CD14-positive monocyte (primary cell): ENCODE results near the gene KIRREL3. TPM values are rescaled to one million over a fixed set of nuclear protein-coding genes. Genes with fewer than 3 reads are reported as not detected.

Experiments
- DNase-seq, 3 donors: peaks; one replicate each; pipeline ENCODE4 v3.0.0-alpha.2; 2011 to 2022
- H2AFZ ChIP-seq: 2 replicates; pipeline ENCODE4 v1.6.0; 2012; ENCODE audit warnings: mild to moderate bottlenecking, low read depth, low read length, inconsistent platforms; ENCODE audit not compliant: insufficient read depth, poor library complexity, severe bottlenecking
- H3K27ac ChIP-seq, 2 donors: 1 replicate in 1 of 2; 2 replicates in 1 of 2; pipeline ENCODE4 v1.5.1; 2012 to 2013; ENCODE audit warnings: low read length in 2 of 2, control low read depth in 1 of 2, inconsistent platforms in 1 of 2, low read depth in 1 of 2, mild to moderate bottlenecking in 1 of 2
- H3K27me3 ChIP-seq, 2 donors: one replicate each; pipeline versions ENCODE4 v1.6.0 to v1.6.1; 2011 to 2013; ENCODE audit warnings: low read length in 2 of 2; ENCODE audit not compliant: control insufficient read depth in 2 of 2, insufficient read depth in 2 of 2
- H3K36me3 ChIP-seq, 2 donors: replicated peaks in 1 of 2; 1 replicate in 1 of 2; 2 replicates in 1 of 2; pipeline versions ENCODE4 v1.5.1 to v1.6.1; 2012 to 2013; ENCODE audit warnings: low read length in 2 of 2, control low read depth in 1 of 2, inconsistent platforms in 1 of 2, mild to moderate bottlenecking in 1 of 2; ENCODE audit not compliant: insufficient read depth in 2 of 2, control insufficient read depth in 1 of 2
- H3K4me1 ChIP-seq, 2 donors: 1 replicate in 1 of 2; 2 replicates in 1 of 2; pipeline versions ENCODE4 v1.5.1 to v1.6.1; 2012 to 2013; ENCODE audit warnings: low read length in 2 of 2, control low read depth in 1 of 2, inconsistent platforms in 1 of 2, mild to moderate bottlenecking in 1 of 2, moderate library complexity in 1 of 2; ENCODE audit not compliant: insufficient read depth in 2 of 2, control insufficient read depth in 1 of 2
- H3K4me2 ChIP-seq: replicated peaks from 2 replicates; pipeline ENCODE3; 2012; ENCODE audit warnings: low read length, moderate library complexity, mild to moderate bottlenecking; ENCODE audit not compliant: poor library complexity, severe bottlenecking; ENCODE audit errors: extremely low read depth
- H3K4me3 ChIP-seq, 3 experiments: fragments of 200-600 bp in 1 of 3; sonication (generic) in 1 of 3; replicated peaks in 1 of 3; 1 replicate in 2 of 3; 2 replicates in 1 of 3; pipeline ENCODE4 v1.5.1; 2011 to 2013; ENCODE audit warnings: low read length in 3 of 3, mild to moderate bottlenecking in 3 of 3, control low read depth in 2 of 3, low read depth in 2 of 3, inconsistent platforms in 1 of 3, moderate library complexity in 1 of 3
- H3K79me2 ChIP-seq: 2 replicates; pipeline ENCODE4 v1.6.0; 2012; ENCODE audit warnings: mild to moderate bottlenecking, control low read depth, inconsistent platforms, low read length, moderate library complexity; ENCODE audit not compliant: insufficient read depth
- H3K9ac ChIP-seq: 2 replicates; pipeline ENCODE4 v1.6.0; 2017; ENCODE audit warnings: low read length, mild to moderate bottlenecking; ENCODE audit not compliant: insufficient read depth, poor library complexity, severe bottlenecking
- H3K9me3 ChIP-seq, 2 donors: replicated peaks in 1 of 2; 1 replicate in 1 of 2; 2 replicates in 1 of 2; pipeline versions ENCODE4 v1.5.1 to v1.6.1; 2012 to 2013; ENCODE audit warnings: low read length in 2 of 2, control low read depth in 1 of 2; ENCODE audit not compliant: control insufficient read depth in 1 of 2, insufficient read depth in 1 of 2
- H4K20me1 ChIP-seq: 2 replicates; pipeline ENCODE4 v1.6.0; 2012; ENCODE audit warnings: mild to moderate bottlenecking, low read length, control low read depth, moderate library complexity; ENCODE audit not compliant: insufficient read depth
- H3K27ac Mint-ChIP-seq, 7 donors: one replicate each; pipeline ENCODE4 v1.8.0; 2020; ENCODE audit warnings: mild to moderate bottlenecking in 7 of 7, mixed read lengths in 7 of 7, moderate library complexity in 6 of 7, inconsistent platforms in 2 of 7
- H3K27me3 Mint-ChIP-seq, 3 donors: one replicate each; pipeline ENCODE4 v1.8.0; 2021 to 2022; ENCODE audit warnings: low read depth in 3 of 3, mild to moderate bottlenecking in 3 of 3, mixed read lengths in 3 of 3, moderate library complexity in 3 of 3, inconsistent platforms in 1 of 3
- H3K36me3 Mint-ChIP-seq, 2 donors: one replicate each; pipeline ENCODE4 v1.8.0; 2020; ENCODE audit warnings: mixed read lengths in 2 of 2, inconsistent platforms in 1 of 2, mild to moderate bottlenecking in 1 of 2
- H3K4me1 Mint-ChIP-seq: one replicate; pipeline ENCODE4 v1.8.0; 2020; ENCODE audit warnings: mild to moderate bottlenecking, mixed read lengths
- H3K4me3 Mint-ChIP-seq, 2 donors: one replicate each; pipeline ENCODE4 v1.8.0; 2020; ENCODE audit warnings: mild to moderate bottlenecking in 2 of 2, mixed read lengths in 2 of 2, moderate library complexity in 1 of 2
- H3K9me3 Mint-ChIP-seq, 7 donors: one replicate each; pipeline ENCODE4 v1.8.0; 2020 to 2022; ENCODE audit warnings: mixed read lengths in 7 of 7, mild to moderate bottlenecking in 6 of 7, moderate library complexity in 6 of 7, inconsistent platforms in 2 of 7
- CTCF ChIP-seq: fragments of 200-600 bp; IDR thresholded peaks from one replicate; pipeline ENCODE4 v1.8.0; 2022; ENCODE audit warnings: antibody characterized with exemption, mild to moderate bottlenecking
- WGBS: methylation state at CpG from one replicate; pipeline ENCODE4 v1.1.5; 2013; ENCODE audit warnings: missing lambda C conversion rate; ENCODE audit not compliant: insufficient coverage; 5-methylcytosine and 5-hydroxymethylcytosine counted together
- intact Hi-C, 2 donors: fragments of 100-400 bp; cut with micrococcal nuclease; formaldehyde crosslinking; loops; one replicate each; pipeline versions ENCODE4 v1.15.0 to v1.15.1; 2023
- polyA plus RNA-seq, 3 donors: library from polyadenylated mRNA; depleted of rRNA in 1 of 3; unstranded in 2 of 3; stranded (reverse) in 1 of 3; fragments of 300-500 nt in 2 of 3; fragments of >200 nt in 1 of 3; fragmentation: Illumina TruSeq in 2 of 3; gene quantifications; 1 replicate in 2 of 3; 2 replicates in 1 of 3; pipeline ENCODE4 v1.2.3, GENCODE V29; 2012 to 2021

The KIRREL3 gene
- polyA plus RNA-seq, 3 donors = not detected

DNA sequence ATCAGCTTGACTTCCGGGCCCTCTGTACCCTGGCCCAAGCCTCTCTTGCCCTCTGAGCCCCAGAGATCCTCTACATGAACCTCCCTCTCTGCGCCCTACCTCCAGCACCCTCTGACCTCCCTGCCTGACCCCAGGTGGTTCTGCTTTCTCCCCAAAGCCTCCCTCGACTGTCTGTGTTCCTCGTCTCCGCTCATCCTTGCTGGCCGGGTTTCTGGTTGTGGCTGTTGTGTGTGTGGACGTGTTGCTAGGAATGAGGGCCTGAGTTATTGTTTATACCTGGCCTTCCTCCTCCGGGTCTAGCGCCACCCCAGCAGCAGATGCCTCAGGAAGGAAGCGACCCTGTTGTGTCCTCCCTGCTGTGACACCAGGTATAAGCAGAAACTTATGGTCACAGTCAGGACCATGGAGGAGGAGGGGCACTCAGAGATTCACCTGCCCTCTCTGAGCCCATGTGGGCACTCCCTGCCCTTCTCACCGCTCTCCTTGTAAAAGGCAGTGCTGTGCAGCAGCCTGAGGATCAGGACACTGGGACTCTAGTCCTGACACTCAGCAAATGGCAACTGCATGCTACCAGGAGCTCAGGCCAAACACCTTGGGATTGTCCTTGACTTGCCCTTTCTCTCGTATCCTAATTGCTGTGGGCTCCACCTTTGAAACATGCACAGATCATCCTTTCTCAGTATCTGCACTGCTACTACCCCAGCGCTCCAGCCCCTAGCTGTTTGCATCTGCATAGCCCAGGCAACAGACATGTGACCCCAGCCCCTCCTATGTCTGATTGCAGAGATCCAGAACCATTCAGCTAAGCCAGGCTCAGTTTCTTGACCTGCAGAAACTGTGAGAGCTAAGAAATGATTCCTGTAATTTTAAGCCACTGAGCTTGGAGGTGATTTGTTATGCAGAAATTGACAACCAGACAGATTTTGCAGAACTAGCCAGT lies 505.0 kb downstream of the KIRREL3 start:
- Histone ChIP-seq H2AFZ (no peak overlapping the region), H3K4me3 (no peak overlapping the region), H3K27ac (no peak overlapping the region), H4K20me1 (no peaks in the 10 kb centered on the region), H3K4me1 (no peaks in the 10 kb centered on the region), H3K9ac (no peak overlapping the region), H3K36me3 (no peaks in the 10 kb centered on the region), H3K79me2 (no peaks in the 10 kb centered on the region), H3K4me2 (no peak overlapping the region), H3K9me3 (no peaks in the 10 kb centered on the region), H3K27me3 (no peaks in the 10 kb centered on the region)
- Mint-ChIP-seq H3K27me3 (peaks cover 3 to 7% (median 4%) of the 10 kb centered on the region in 3 donors), H3K27ac (no peak overlapping the region), H3K4me3 (no peak overlapping the region), H3K36me3 (no peaks in the 10 kb centered on the region), H3K9me3 (no peaks in the 10 kb centered on the region), H3K4me1 (peaks cover 5% of the 10 kb centered on the region)
- no peak for DNase-seq
- no peak for TF ChIP-seq CTCF
- intact Hi-C loops = no loop called here
- 89% methylated on average over 5 of the region's 13 CpGs for WGBS

DNA sequence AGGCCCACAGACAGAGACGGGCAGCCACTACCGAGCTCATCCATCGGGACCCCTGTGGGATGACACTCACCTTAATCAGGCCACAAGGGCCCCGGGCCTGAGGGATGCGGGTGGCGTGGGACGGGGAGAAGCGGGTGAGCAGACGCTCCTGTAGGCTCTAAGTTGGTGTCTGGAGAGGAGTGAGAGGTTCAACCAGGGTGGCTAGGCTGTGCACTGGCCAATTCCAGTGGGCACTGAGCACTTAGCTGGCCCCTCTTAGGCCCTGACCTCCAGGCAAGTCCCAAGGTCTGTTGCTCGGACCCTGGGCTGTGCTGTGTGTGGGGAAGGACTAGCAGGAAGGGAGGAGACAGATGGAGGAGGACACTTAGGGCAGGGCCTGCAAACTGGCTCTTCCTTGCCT lies 505.7 kb downstream of the KIRREL3 start:
- peaks cover 4 to 5% (median 5%) of the 10 kb centered on the region in 3 donors for H3K27me3 Mint-ChIP-seq
- no peaks in the 10 kb centered on the region for H3K9me3 ChIP-seq
- H4K20me1 ChIP-seq = no peaks in the 10 kb centered on the region
- H3K4me3 Mint-ChIP-seq = no peak overlapping the region
- DNase-seq = no peak
- no peak for TF ChIP-seq CTCF
- no peak overlapping the region for H3K27ac Mint-ChIP-seq
- H3K4me3 ChIP-seq = no peak overlapping the region
- intact Hi-C loops = no loop called here
- H3K27ac ChIP-seq = no peak overlapping the region
- H3K4me2 ChIP-seq = no peak overlapping the region
- 97% methylated on average over 6 of the region's 10 CpGs for WGBS
- no peak overlapping the region for H2AFZ ChIP-seq
- no peaks in the 10 kb centered on the region for H3K4me1 ChIP-seq
- H3K79me2 ChIP-seq = no peaks in the 10 kb centered on the region
- H3K36me3 Mint-ChIP-seq = no peaks in the 10 kb centered on the region
- H3K9me3 Mint-ChIP-seq = no peaks in the 10 kb centered on the region
- H3K27me3 ChIP-seq = no peaks in the 10 kb centered on the region
- no peak overlapping the region for H3K9ac ChIP-seq
- peaks cover 5% of the 10 kb centered on the region for H3K4me1 Mint-ChIP-seq
- H3K36me3 ChIP-seq = no peaks in the 10 kb centered on the region
